ENCODE results near the gene HSFX3. TPM values are rescaled to one million over a fixed set of nuclear protein-coding genes. Genes with fewer than 3 reads are reported as not detected.
A peak's percentile ranks its signal among the peaks of the same experiment; 100 is the strongest.
"Not testable (repeated sequence)": the region's sequence is repeated elsewhere in the genome, so short reads cannot be mapped to it uniquely, and the experiment has no call there.

HSFX3 gene
- polyA plus RNA-seq, 3 donors, result not detected

DNA sequence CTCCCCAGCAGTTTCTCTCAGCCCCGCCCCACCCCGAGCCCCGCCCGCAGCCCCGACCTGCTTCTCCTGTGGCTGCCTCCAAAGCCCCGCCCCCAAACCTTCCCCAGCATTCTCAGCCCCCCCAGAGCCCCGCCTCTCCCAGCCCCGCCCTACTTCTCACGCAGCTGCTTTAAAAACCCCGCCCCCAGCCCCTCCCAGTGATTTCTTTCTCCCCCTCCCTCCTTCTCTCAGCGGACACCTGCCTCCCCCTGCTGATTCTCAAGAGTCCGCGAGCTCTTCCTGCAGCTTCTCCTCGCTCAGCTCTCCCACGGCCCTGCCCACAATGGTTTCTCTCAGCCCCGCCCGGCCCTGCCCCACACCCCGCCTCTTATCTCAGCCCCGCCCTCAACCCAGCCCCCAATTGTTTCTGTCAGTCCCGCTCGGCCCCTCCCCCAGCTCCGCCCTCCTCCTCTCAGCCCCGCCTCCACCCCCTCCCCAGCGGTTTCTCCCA is 9.5 kb downstream of the HSFX3 start:
- H4K20me1 ChIP-seq (ENCODE audit: insufficient read depth, low read length), result no peaks in the 10 kb centered on the region

DNA sequence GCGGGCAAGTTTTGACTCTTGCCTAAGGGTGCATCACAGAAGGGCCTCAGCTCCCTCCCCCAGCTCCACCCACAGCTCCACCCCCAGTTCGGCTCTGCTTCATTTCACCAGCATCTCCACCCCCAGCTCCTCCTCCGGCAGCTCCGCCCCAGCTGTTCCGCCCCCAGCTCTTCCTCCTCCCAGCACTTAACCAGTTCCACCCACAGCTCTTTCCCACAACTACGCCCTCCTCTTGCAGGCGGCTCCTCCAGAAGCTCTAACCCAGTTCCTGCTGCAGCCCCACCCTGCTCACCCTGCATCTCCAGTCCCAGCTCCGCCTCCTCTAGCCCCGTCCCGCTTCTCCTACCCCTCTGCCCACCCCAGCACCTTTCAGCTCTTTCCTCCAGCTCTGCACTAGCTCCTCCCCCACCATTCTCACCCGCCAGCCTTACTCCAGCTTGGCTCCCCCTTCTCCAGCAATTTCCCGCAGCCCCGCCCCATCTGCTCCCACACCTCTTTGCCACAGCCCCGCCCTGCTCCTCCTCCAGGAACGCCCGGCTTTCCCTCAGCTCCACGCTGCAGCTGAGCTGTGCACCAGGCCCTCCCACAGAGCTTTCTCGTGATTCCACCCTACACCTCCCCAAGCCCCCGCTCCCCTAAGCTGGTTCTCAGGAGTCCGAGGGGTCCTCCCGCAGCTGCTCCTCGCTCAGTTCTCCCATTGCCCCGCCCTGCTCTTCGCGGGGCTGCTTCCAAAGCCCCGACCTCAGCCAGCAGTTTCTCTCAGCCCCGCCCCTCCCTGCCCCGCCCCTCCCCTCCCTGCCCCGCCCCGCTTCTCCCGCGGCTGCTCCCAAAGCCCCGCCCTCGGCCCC is 10.2 kb downstream of the HSFX3 start:
- H3K27me3 ChIP-seq (ENCODE audit: control insufficient read depth in 2 of 2, insufficient read depth in 2 of 2, low read length in 2 of 2), result no peaks in the 10 kb centered on the region
- H3K4me1 Mint-ChIP-seq, result peaks cover 22% of the 10 kb centered on the region
- no peaks in the 10 kb centered on the region for H3K36me3 ChIP-seq (replicated peaks in 1 of 2; ENCODE audit: control insufficient read depth in 1 of 2, insufficient read depth in 2 of 2, low read length in 2 of 2)
- no peaks in the 10 kb centered on the region for H3K9me3 ChIP-seq (replicated peaks in 1 of 2; ENCODE audit: control insufficient read depth in 1 of 2, insufficient read depth in 1 of 2, low read length in 2 of 2)
- peak overlapping the region; percentile 82 to 87 for H3K4me3 Mint-ChIP-seq
- H3K4me3 ChIP-seq (replicated peaks in 1 of 3; ENCODE audit: low read depth in 2 of 3, low read length in 3 of 3), result peak overlapping the region; percentile 47 to 81 (median 66)
- WGBS (ENCODE audit: insufficient coverage), result 2% methylated on average over 7 of the region's 34 CpGs
- H3K27ac ChIP-seq (ENCODE audit: low read depth in 1 of 2, low read length in 2 of 2), result peak overlapping the region; percentile 74 to 79
- no peaks in the 10 kb centered on the region for H4K20me1 ChIP-seq (ENCODE audit: insufficient read depth, low read length)
- H3K9ac ChIP-seq (ENCODE audit: insufficient read depth, low read length, poor library complexity, severe bottlenecking), result peak overlapping the region; percentile 51
- peaks cover 0 to 15% (median 3%) of the 10 kb centered on the region in 7 donors for H3K9me3 Mint-ChIP-seq
- peaks cover 11 to 25% of the 10 kb centered on the region in 2 donors for H3K4me1 ChIP-seq (ENCODE audit: control insufficient read depth in 1 of 2, insufficient read depth in 2 of 2, low read length in 2 of 2)
- H2AFZ ChIP-seq (ENCODE audit: insufficient read depth, low read depth, low read length, poor library complexity, severe bottlenecking), result peak overlapping the region; percentile 75
- intact Hi-C loops (cut with micrococcal nuclease), result no loop called here
- peaks cover 0 to 6% (median 0%) of the 10 kb centered on the region in 3 donors for H3K27me3 Mint-ChIP-seq (ENCODE audit: low read depth in 3 of 3)
- H3K36me3 Mint-ChIP-seq, result peaks cover 7 to 17% of the 10 kb centered on the region in 2 donors
- H3K4me2 ChIP-seq (replicated peaks; ENCODE audit: extremely low read depth, low read length, poor library complexity, severe bottlenecking), result peak overlapping the region; percentile 70
- H3K79me2 ChIP-seq (ENCODE audit: insufficient read depth, low read length), result no peaks in the 10 kb centered on the region
- peak overlapping the region; percentile 87 to 99 (median 95) for H3K27ac Mint-ChIP-seq
- peak; percentile 82 to 95 (median 90) for DNase-seq
- TF ChIP-seq, protein P1, sequence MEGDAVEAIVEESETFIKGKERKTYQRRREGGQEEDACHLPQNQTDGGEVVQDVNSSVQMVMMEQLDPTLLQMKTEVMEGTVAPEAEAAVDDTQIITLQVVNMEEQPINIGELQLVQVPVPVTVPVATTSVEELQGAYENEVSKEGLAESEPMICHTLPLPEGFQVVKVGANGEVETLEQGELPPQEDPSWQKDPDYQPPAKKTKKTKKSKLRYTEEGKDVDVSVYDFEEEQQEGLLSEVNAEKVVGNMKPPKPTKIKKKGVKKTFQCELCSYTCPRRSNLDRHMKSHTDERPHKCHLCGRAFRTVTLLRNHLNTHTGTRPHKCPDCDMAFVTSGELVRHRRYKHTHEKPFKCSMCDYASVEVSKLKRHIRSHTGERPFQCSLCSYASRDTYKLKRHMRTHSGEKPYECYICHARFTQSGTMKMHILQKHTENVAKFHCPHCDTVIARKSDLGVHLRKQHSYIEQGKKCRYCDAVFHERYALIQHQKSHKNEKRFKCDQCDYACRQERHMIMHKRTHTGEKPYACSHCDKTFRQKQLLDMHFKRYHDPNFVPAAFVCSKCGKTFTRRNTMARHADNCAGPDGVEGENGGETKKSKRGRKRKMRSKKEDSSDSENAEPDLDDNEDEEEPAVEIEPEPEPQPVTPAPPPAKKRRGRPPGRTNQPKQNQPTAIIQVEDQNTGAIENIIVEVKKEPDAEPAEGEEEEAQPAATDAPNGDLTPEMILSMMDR (IDR thresholded peaks at IDR 0.05), result no peak

More for the DNA sequence above, 9.5 kb downstream of the HSFX3 start:
- WGBS (ENCODE audit: insufficient coverage), result 0% methylated on average over 5 of the region's 24 CpGs
- Histone ChIP-seq H3K4me1 (ENCODE audit: control insufficient read depth in 1 of 2, insufficient read depth in 2 of 2, low read length in 2 of 2) (peaks cover 11 to 25% of the 10 kb centered on the region in 2 donors), H3K36me3 (replicated peaks in 1 of 2; ENCODE audit: control insufficient read depth in 1 of 2, insufficient read depth in 2 of 2, low read length in 2 of 2) (peaks cover 2% of the 10 kb centered on the region in 2 donors), H3K27me3 (ENCODE audit: control insufficient read depth in 2 of 2, insufficient read depth in 2 of 2, low read length in 2 of 2) (no peaks in the 10 kb centered on the region), H3K79me2 (ENCODE audit: insufficient read depth, low read length) (no peaks in the 10 kb centered on the region), H3K27ac (ENCODE audit: low read depth in 1 of 2, low read length in 2 of 2) (peak overlapping the region; percentile 90 to 97), H3K9ac (ENCODE audit: insufficient read depth, low read length, poor library complexity, severe bottlenecking) (peak overlapping the region; percentile 82), H2AFZ (ENCODE audit: insufficient read depth, low read depth, low read length, poor library complexity, severe bottlenecking) (peak overlapping the region; percentile 19), H3K4me2 (replicated peaks; ENCODE audit: extremely low read depth, low read length, poor library complexity, severe bottlenecking) (peak overlapping the region; percentile 83), H3K4me3 (replicated peaks in 1 of 3; ENCODE audit: low read depth in 2 of 3, low read length in 3 of 3) (peak overlapping the region; percentile 30 to 79 (median 78)), H3K9me3 (replicated peaks in 1 of 2; ENCODE audit: control insufficient read depth in 1 of 2, insufficient read depth in 1 of 2, low read length in 2 of 2) (no peaks in the 10 kb centered on the region)
- intact Hi-C loops (cut with micrococcal nuclease), result no loop called here
- H3K27me3 Mint-ChIP-seq (ENCODE audit: low read depth in 3 of 3), result peaks cover 0 to 1% (median 0%) of the 10 kb centered on the region in 3 donors
- TF ChIP-seq, protein P1 (IDR thresholded peaks at IDR 0.05), result no peak
- peak overlapping the region; percentile 99 to 100 (median 100) for H3K27ac Mint-ChIP-seq
- H3K36me3 Mint-ChIP-seq, result peaks cover 8 to 19% of the 10 kb centered on the region in 2 donors
- H3K4me3 Mint-ChIP-seq, result peak overlapping the region; percentile 84 to 91
- H3K9me3 Mint-ChIP-seq, result peaks cover 0 to 15% (median 3%) of the 10 kb centered on the region in 7 donors
- H3K4me1 Mint-ChIP-seq, result peaks cover 20% of the 10 kb centered on the region
- DNase-seq, result peak; percentile 78 to 91 (median 87)

DNA sequence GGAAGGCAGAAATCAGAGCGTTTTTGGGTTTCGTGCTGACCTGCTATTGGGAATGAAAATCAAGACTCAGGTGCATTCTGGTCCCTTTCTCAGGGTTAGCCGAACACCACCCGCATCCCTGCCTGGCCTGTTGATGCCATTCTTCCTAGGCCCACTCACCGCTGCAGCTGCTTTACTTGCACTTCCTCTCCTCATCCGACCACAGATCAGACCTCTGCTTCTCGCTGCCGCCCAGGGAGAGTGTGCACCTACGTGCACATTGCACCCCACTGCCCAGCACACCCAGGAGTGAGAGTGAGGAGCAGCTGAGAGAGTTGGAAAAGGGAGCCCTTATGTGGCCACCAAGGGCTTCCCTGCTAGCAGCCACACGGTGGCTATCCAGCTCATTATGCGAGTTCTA is 12.2 kb downstream of the HSFX3 start:
- H3K27ac Mint-ChIP-seq; H3K79me2 ChIP-seq (ENCODE audit: insufficient read depth, low read length); H3K4me2 ChIP-seq (replicated peaks; ENCODE audit: extremely low read depth, low read length, poor library complexity, severe bottlenecking); intact Hi-C loops (cut with micrococcal nuclease); H4K20me1 ChIP-seq (ENCODE audit: insufficient read depth, low read length); H3K4me3 Mint-ChIP-seq; H3K9ac ChIP-seq (ENCODE audit: insufficient read depth, low read length, poor library complexity, severe bottlenecking); H3K36me3 ChIP-seq (replicated peaks in 1 of 2; ENCODE audit: control insufficient read depth in 1 of 2, insufficient read depth in 2 of 2, low read length in 2 of 2); H3K27ac ChIP-seq (ENCODE audit: low read depth in 1 of 2, low read length in 2 of 2); H2AFZ ChIP-seq (ENCODE audit: insufficient read depth, low read depth, low read length, poor library complexity, severe bottlenecking); H3K4me3 ChIP-seq (replicated peaks in 1 of 3; ENCODE audit: low read depth in 2 of 3, low read length in 3 of 3); H3K27me3 ChIP-seq (ENCODE audit: control insufficient read depth in 2 of 2, insufficient read depth in 2 of 2, low read length in 2 of 2); H3K9me3 ChIP-seq (replicated peaks in 1 of 2; ENCODE audit: control insufficient read depth in 1 of 2, insufficient read depth in 1 of 2, low read length in 2 of 2); DNase-seq; H3K27me3 Mint-ChIP-seq (ENCODE audit: low read depth in 3 of 3): not testable (repeated sequence)
- H3K4me1 Mint-ChIP-seq, result peaks cover 22% of the 10 kb centered on the region
- WGBS (ENCODE audit: insufficient coverage), result no CpG with 5 or more reads among the region's 11 CpGs
- peaks cover 0 to 15% (median 3%) of the 10 kb centered on the region in 7 donors for H3K9me3 Mint-ChIP-seq
- peaks cover 11 to 25% of the 10 kb centered on the region in 2 donors for H3K4me1 ChIP-seq (ENCODE audit: control insufficient read depth in 1 of 2, insufficient read depth in 2 of 2, low read length in 2 of 2)
- H3K36me3 Mint-ChIP-seq, result peaks cover 7 to 18% of the 10 kb centered on the region in 2 donors

Measured in CD14-positive monocyte (primary cell).